Ishikawa (cell line): ENCODE results near the gene IL17RD.

ENCODE experiments used
- RAD21 ChIP-seq: IDR thresholded peaks from 2 replicates; pipeline ENCODE4 v1.6.1; 2012; ENCODE audit warnings: low read depth
- YY1 ChIP-seq: IDR thresholded peaks from 2 replicates; pipeline ENCODE4 v1.6.1; 2012; ENCODE audit warnings: low read depth

- TF ChIP-seq YY1 (no peak), RAD21 (no peak)
Measured at GRCh38 chr3:57144952-57145351, 20.2 kb downstream of the IL17RD start.
